AG04450 (cell line): ENCODE measurements around the gene SEPTIN11. TPM values are rescaled to one million over a fixed set of nuclear protein-coding genes. Genes with fewer than 3 reads are reported as not detected.

ENCODE experiments used
- CTCF ChIA-PET: fragments of 300-600, 350-600 bp; formaldehyde crosslinking; extraction: SDS; loops from one replicate; lab custom pipeline; 2022; ENCODE audit warnings: antibody characterized with exemption, inconsistent platforms; lab: Charles Lee
- POLR2A ChIA-PET: fragments of 350-600 bp; formaldehyde crosslinking; extraction: SDS; loops from one replicate; lab custom pipeline; 2021; ENCODE audit warnings: antibody characterized with exemption, inconsistent platforms; lab: Yijun Ruan, JAX
- DNase-seq: peaks from one replicate; pipeline ENCODE4 v3.0.0-alpha.2; 2011; ENCODE audit warnings: low read depth, low spot score
- H3K27ac ChIP-seq: one replicate; pipeline ENCODE4 v1.5.1; 2012; ENCODE audit warnings: low read depth, low read length, control low read depth
- H3K27me3 ChIP-seq: one replicate; pipeline ENCODE4 v1.6.0; 2012; ENCODE audit warnings: low read length; ENCODE audit not compliant: control insufficient read depth, insufficient read depth
- H3K4me3 ChIP-seq: 2 replicates; pipeline ENCODE4 v1.5.1; 2011; ENCODE audit warnings: mild to moderate bottlenecking, low read depth, low read length, control low read depth
- H3K9me3 ChIP-seq: 2 replicates; pipeline ENCODE4 v1.5.1; 2012; ENCODE audit warnings: low read length; ENCODE audit not compliant: control insufficient read depth, insufficient read depth
- CTCF ChIP-seq: IDR thresholded peaks from 2 replicates; pipeline ENCODE4 v1.5.1; 2011; ENCODE audit warnings: low read depth, low read length, control low read depth, inconsistent platforms
- polyA minus RNA-seq: library from RNA; depleted of rRNA, polyadenylated mRNA; stranded (reverse); fragments of >200 nt; gene quantifications from 2 replicates; pipeline ENCODE4 v1.2.3, GENCODE V29; 2011; rRNA and poly(A)+ RNA removed
- polyA plus RNA-seq: library from polyadenylated mRNA; depleted of rRNA; stranded (reverse); fragments of >200 nt; gene quantifications from 2 replicates; pipeline ENCODE4 v1.2.3, GENCODE V29; 2011; rRNA removed

Gene SEPTIN11
- 598 and 728 TPM in 2 replicates for polyA plus RNA-seq
- 461 and 647 TPM in 2 replicates for polyA minus RNA-seq

GRCh38 chr4:76949276-76950051 lies at the start of gene SEPTIN11:
Gene SEPTIN11 (plus strand): TSS chr4:76949752. CDS start chr4:76949904, 152 bp downstream.
- POLR2A ChIA-PET: interaction anchor here (0.7 to 4.1 kb wide), 12 partner anchors 28 to 448 kb away, joined by 3 to 25 read pairs (median 6); no protein-coding TSS in a partner anchor
- CTCF ChIA-PET: interaction anchor here (0.7 kb wide), 1 partner anchor 12 kb away, joined by 3 read pairs; no protein-coding TSS in a partner anchor
- TF ChIP-seq CTCF: peak; percentile 21; the same call in 1 of the 2 replicates
- H3K4me3 ChIP-seq: peak within 1 kb of the TSS; percentile 90
- DNase-seq: peak; percentile 86
- peak within 1 kb of the TSS; percentile 93 for H3K27ac ChIP-seq
- peaks cover 17% of the 10 kb centered on the region; the same call in 1 of the 2 replicates for H3K9me3 ChIP-seq
- no peaks in the 10 kb centered on the region for H3K27me3 ChIP-seq

- peaks cover 18% of the 10 kb centered on the region for H3K27me3 ChIP-seq
- ChIA-PET POLR2A (no interaction called here), CTCF (no interaction called here)
- peaks cover 6% of the 10 kb centered on the region; the same call in 1 of the 2 replicates for H3K9me3 ChIP-seq
- no peak overlapping the region for H3K27ac ChIP-seq
- no peak for TF ChIP-seq CTCF
- no peak overlapping the region for H3K4me3 ChIP-seq
- DNase-seq: no peak
Observed at GRCh38 chr4:76902233-76902890, 47.2 kb upstream of the SEPTIN11 start.

- no peak for DNase-seq
- Histone ChIP-seq H3K9me3 (peaks cover 6% of the 10 kb centered on the region; the same call in 1 of the 2 replicates), H3K27me3 (peaks cover 4% of the 10 kb centered on the region), H3K4me3 (no peak overlapping the region), H3K27ac (no peak overlapping the region)
- POLR2A ChIA-PET: no interaction called here
- CTCF ChIA-PET: no interaction called here
- TF ChIP-seq CTCF: no peak
Observed at GRCh38 chr4:76904646-76905190, 44.8 kb upstream of the SEPTIN11 start.

- ChIA-PET POLR2A (interaction anchor here (1.3 kb wide), 1 partner anchor 123 kb away, joined by 3 read pairs; no protein-coding TSS in a partner anchor), CTCF (interaction anchor here (0.8 kb wide), 1 partner anchor 14 kb away, joined by 3 read pairs; no protein-coding TSS in a partner anchor)
- H3K27me3 ChIP-seq: no peaks in the 10 kb centered on the region
- H3K27ac ChIP-seq: no peak overlapping the region
- peak; percentile 29 for DNase-seq
- H3K4me3 ChIP-seq: no peak overlapping the region
- H3K9me3 ChIP-seq: peaks cover 6% of the 10 kb centered on the region; the same call in 1 of the 2 replicates
- no peak for TF ChIP-seq CTCF
Observed at GRCh38 chr4:76905521-76905920, 44.0 kb upstream of the SEPTIN11 start.
